Lung (tissue), 12 donors: Measurements from ENCODE around the gene EVI5L. TPM values are rescaled to one million over a fixed set of nuclear protein-coding genes. Genes with fewer than 3 reads are reported as not detected.

Experiments used
- ATAC-seq: fragments of 200-7000 bp; cut with Tn5 transposase; one replicate; pipeline ENCODE4 v1.9.1; 2020; ENCODE audit warnings: moderate number of reproducible peaks; ENCODE audit not compliant: insufficient read depth, low FRiP score
- DNase-seq, 3 donors: peaks; one replicate each; pipeline ENCODE4 v3.0.0-alpha.2; 2013 to 2017
- H3K27ac ChIP-seq, 2 donors: one replicate each; pipeline ENCODE4 v1.5.1; 2013; ENCODE audit warnings: mild to moderate bottlenecking in 2 of 2, moderate library complexity in 2 of 2, control low read depth in 1 of 2, inconsistent platforms in 1 of 2, low read depth in 1 of 2, low read length in 1 of 2
- H3K27me3 ChIP-seq, 3 donors: one replicate each; pipeline ENCODE4 v1.5.1; 2013; ENCODE audit warnings: low read length in 2 of 3; ENCODE audit not compliant: control insufficient read depth in 3 of 3, insufficient read depth in 3 of 3
- H3K36me3 ChIP-seq, 4 donors: one replicate each; pipeline ENCODE4 v1.5.1; 2013; ENCODE audit warnings: low read length in 4 of 4, mild to moderate bottlenecking in 1 of 4, moderate library complexity in 1 of 4; ENCODE audit not compliant: control insufficient read depth in 4 of 4, insufficient read depth in 4 of 4
- H3K4me1 ChIP-seq, 5 donors: one replicate each; pipeline ENCODE4 v1.5.1; 2013; ENCODE audit warnings: low read length in 5 of 5, mild to moderate bottlenecking in 2 of 5, moderate library complexity in 1 of 5; ENCODE audit not compliant: control insufficient read depth in 5 of 5, insufficient read depth in 5 of 5
- H3K4me3 ChIP-seq: one replicate; pipeline ENCODE4 v1.5.1; 2013; ENCODE audit warnings: mild to moderate bottlenecking, control low read depth, moderate library complexity
- H3K9ac ChIP-seq, 2 donors: one replicate each; pipeline ENCODE4 v1.5.1; 2013; ENCODE audit warnings: low read length in 2 of 2, control low read depth in 1 of 2; ENCODE audit not compliant: insufficient read depth in 1 of 2
- H3K9me3 ChIP-seq, 4 donors: one replicate each; pipeline ENCODE4 v1.5.1; 2013; ENCODE audit warnings: low read length in 3 of 4, mild to moderate bottlenecking in 1 of 4, moderate library complexity in 1 of 4; ENCODE audit not compliant: control insufficient read depth in 4 of 4, insufficient read depth in 3 of 4
- CTCF ChIP-seq: IDR thresholded peaks from 2 replicates; pipeline ENCODE4 v1.5.1; 2012; ENCODE audit warnings: mild to moderate bottlenecking; ENCODE audit errors: control extremely low read depth, extremely low read depth
- WGBS, 2 donors: extraction: QIAGEN DNeasy Blood & Tissue Kit; methylation state at CpG; one replicate each; pipeline ENCODE4 v1.1.7; 2013; 5-methylcytosine and 5-hydroxymethylcytosine counted together
- polyA plus RNA-seq, 2 donors: library from polyadenylated mRNA; stranded (reverse); fragments of 200-250 nt; gene quantifications; one replicate each; pipeline ENCODE4 v1.2.1, GENCODE V29; 2013
- total RNA-seq, 2 donors: library from RNA; depleted of rRNA in 1 of 2; stranded (reverse); fragments of >200 nt in 1 of 2; gene quantifications; one replicate each; pipeline ENCODE4 v1.2.1, GENCODE V29; 2014 to 2021
- donor health status: control.
- donor health status: control.
- donor health status: Bipolar disorder and iron deficiency.
- donor health status: healthy.
- donor health status: DM: yes; HTN: yes; CAD: no.

EVI5L gene
- total and polyA plus RNA-seq, 4 donors, result 10.7 to 18.6 (median 12.6) TPM

DNA sequence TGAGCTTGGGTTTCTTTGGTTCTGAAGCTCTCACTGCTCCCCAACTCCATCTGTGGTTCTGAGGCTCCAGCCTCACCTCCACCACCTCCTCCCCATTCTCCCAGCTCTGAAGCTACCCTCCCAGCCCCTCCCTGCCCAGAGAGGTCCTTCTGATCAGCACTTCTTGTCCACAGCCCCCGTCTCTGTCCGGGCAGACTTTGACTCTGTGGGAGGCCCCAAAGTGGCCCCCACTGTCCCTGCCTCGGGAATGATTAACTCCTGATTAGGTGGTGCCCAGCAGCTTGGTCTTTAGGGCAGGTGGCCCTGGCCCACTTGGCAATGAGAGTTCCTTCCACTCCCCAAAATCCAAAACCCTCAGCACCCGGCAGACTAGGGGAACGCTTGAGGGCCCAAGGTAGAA is 14.4 kb downstream of the EVI5L start:
- TF ChIP-seq CTCF, result no peak
- DNase-seq (no peak), ATAC-seq (no peak)
- peaks cover 0 to 5% (median 0%) of the 10 kb centered on the region in 4 donors for H3K36me3 ChIP-seq
- peaks cover 0 to 6% (median 0%) of the 10 kb centered on the region in 5 donors for H3K4me1 ChIP-seq
- no peak overlapping the region for H3K4me3 ChIP-seq
- no peaks in the 10 kb centered on the region for H3K9me3 ChIP-seq
- H3K9ac ChIP-seq, result no peak overlapping the region
- 84 to 95% methylated on average over 5 of the region's 5 CpGs for WGBS, 2 donors
- no peak overlapping the region for H3K27ac ChIP-seq
- H3K27me3 ChIP-seq, result no peaks in the 10 kb centered on the region

DNA sequence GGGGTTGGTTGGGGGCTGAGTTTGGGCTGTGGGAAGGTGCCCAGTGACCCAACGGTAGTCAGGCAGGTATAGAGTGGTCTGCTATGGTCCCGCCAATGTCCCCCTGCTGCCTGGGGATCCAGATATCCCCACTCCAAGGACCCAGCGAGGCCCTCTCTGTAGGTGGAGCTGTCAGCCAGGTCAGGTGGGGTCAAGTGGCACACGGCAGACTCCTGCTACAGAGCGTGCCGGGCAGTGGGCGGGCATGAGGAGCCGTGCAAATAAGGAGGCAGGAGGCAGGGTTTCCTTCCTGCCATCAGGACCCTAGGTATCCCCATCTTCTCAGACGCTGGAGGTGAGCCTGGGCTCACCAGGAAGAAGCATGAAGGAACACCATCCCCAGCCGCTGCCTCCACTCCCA is 14.9 kb downstream of the EVI5L start:
- no peak for TF ChIP-seq CTCF
- ATAC-seq, result no peak
- no peak for DNase-seq
- no peak overlapping the region for H3K27ac ChIP-seq
- H3K4me3 ChIP-seq, result no peak overlapping the region
- WGBS, 2 donors, result 76 to 89% methylated on average over 10 of the region's 10 CpGs
- peaks cover 0 to 6% (median 0%) of the 10 kb centered on the region in 5 donors for H3K4me1 ChIP-seq
- no peak overlapping the region for H3K9ac ChIP-seq
- peaks cover 0 to 5% (median 0%) of the 10 kb centered on the region in 4 donors for H3K36me3 ChIP-seq
- H3K27me3 ChIP-seq, result no peaks in the 10 kb centered on the region
- no peaks in the 10 kb centered on the region for H3K9me3 ChIP-seq

- Histone ChIP-seq H3K27ac (no peak overlapping the region), H3K4me3 (no peak overlapping the region), H3K27me3 (no peaks in the 10 kb centered on the region), H3K36me3 (peaks cover 0 to 5% (median 0%) of the 10 kb centered on the region in 4 donors), H3K4me1 (peaks cover 0 to 6% (median 0%) of the 10 kb centered on the region in 5 donors), H3K9me3 (no peaks in the 10 kb centered on the region), H3K9ac (no peak overlapping the region)
- TF ChIP-seq CTCF, result no peak
- ATAC-seq (no peak), DNase-seq (peak in 1 of 3 donors; percentile 5)
- WGBS, 2 donors, result 92 to 93% methylated on average over 17 to 20 of the region's 20 CpGs
These were observed 15.6 kb downstream of the EVI5L start for GRCh38 chr19:7845390-7846154.
